HFF-Myc (cell line): Measurements from ENCODE around the gene SEPTIN12.

Source experiments
- DNase-seq: peaks from one replicate; pipeline ENCODE4 v3.0.0-alpha.2; 2011; ENCODE audit warnings: low read depth; ENCODE audit errors: extremely low read depth
- H3K4me3 ChIP-seq: replicated peaks from 2 replicates; pipeline ENCODE4 v1.5.1; 2011; ENCODE audit warnings: low read depth, mild to moderate bottlenecking, control low read depth, low read length
- CTCF ChIP-seq: IDR thresholded peaks from 2 replicates; pipeline ENCODE4 v1.5.1; 2012; ENCODE audit warnings: mild to moderate bottlenecking, low read depth, low read length, control low read depth; ENCODE audit errors: missing control alignments

SEPTIN12 gene

GRCh38 chr16:4733211-4733742, 54.9 kb downstream of the SEPTIN12 start:
- no peak for TF ChIP-seq CTCF
- DNase-seq, result no peak
- H3K4me3 ChIP-seq, result peak overlapping the region; percentile 90

GRCh38 chr16:4729876-4730275, 58.3 kb downstream of the SEPTIN12 start:
- no peak for TF ChIP-seq CTCF
- no peak overlapping the region for H3K4me3 ChIP-seq
- DNase-seq, result no peak

- DNase-seq, result no peak
- TF ChIP-seq CTCF, result no peak
- no peak overlapping the region for H3K4me3 ChIP-seq
Observed at GRCh38 chr16:4728676-4729075, 59.5 kb downstream of the SEPTIN12 start.
